ENCODE measurements around the gene PIEZO1.
A peak's percentile ranks its signal among the peaks of the same experiment; 100 is the strongest.
"Not testable (repeated sequence)": the region's sequence is repeated elsewhere in the genome, so short reads cannot be mapped to it uniquely, and the experiment has no call there.

The PIEZO1 gene

DNA sequence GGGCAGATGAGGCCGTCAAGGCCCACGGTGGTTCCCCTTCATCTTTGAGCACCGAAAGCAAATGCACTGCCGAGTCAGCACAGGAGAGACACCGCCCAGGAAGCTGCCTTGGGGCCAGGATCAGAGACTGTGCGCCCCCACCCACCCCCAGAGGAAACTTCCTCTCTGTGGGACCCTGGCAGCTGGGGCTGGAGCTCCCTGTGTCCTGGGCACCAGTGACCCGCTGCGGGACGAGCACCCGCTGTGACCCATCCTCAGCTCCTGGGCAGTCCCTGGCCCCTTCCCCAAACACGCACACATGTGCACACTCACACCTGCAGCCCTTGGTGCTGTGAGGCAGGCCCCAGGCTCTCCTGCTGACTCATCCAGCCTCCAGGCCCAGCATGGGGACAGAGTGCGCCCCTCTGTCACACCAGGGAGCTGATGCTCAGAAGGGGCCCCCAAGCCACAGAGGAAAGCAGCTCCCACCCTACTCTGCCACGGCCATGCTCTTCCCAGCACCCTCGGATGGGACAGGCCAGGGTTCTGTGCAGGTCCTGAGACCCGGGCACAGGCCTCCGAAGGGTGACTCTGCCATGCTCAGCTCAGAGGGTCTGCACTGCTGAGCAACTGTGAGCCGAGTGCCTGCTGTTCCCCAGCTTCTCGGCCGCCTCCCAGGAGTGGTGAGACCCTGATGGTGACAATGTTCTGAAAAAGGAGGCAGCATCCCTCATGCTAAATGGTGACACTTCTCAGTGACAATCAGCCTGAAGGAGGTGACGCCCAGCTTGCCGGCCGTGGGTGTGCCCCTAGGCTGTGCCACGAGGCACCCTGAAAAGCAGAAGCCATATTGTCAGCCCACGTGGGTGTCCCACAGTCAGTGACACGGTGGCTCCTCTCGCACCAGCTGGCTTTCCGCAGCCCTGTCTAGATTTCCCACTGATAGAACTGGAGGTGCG, 3.6 kb downstream of the PIEZO1 start:
- peak; percentile 83 for DNase-seq

DNA sequence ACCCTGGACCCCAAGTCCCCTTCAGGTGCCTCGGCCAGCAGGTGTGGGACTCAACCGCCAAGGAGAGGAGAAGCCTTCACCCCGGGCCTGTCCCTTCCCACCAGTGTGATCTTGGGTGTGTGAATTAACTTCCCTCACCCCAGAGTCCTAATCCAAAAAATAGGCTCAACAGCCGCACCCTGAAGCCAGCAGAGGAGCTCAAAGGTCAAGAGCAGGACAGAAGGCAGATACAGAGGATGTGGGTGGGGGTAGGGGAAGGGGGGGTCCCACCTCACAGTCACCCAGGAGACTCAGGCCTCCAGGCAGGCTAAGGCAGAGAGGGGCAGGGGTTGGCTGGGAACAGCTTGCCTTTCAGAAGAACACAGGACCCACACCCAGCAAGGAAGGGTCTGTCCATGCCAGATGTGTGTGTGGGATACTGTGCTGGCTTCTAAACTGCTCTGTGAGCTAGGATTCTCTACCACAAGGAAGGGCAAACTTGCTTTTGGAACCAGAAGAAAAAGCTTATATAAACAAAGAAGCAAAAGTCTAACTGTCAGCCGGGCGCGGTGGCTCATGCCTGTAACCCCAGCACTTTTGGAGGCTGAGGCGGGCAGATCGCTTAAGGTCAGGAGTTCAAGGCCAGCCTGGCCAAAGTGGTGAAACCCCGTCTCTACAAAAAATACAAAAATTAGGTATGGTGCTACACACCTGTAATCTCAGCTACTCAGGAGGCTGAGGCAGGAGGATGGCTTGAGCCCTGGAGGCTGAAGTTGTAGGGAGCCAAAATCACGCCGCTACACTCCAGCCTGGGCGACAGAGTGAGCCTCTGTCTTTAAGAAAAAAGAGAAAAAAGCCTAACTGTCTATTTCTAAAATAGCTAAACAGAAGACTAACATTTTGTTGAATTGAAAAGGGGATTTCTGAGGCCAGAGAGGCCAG, 4.6 kb downstream of the PIEZO1 start:
- peak; percentile 38 for DNase-seq

DNA sequence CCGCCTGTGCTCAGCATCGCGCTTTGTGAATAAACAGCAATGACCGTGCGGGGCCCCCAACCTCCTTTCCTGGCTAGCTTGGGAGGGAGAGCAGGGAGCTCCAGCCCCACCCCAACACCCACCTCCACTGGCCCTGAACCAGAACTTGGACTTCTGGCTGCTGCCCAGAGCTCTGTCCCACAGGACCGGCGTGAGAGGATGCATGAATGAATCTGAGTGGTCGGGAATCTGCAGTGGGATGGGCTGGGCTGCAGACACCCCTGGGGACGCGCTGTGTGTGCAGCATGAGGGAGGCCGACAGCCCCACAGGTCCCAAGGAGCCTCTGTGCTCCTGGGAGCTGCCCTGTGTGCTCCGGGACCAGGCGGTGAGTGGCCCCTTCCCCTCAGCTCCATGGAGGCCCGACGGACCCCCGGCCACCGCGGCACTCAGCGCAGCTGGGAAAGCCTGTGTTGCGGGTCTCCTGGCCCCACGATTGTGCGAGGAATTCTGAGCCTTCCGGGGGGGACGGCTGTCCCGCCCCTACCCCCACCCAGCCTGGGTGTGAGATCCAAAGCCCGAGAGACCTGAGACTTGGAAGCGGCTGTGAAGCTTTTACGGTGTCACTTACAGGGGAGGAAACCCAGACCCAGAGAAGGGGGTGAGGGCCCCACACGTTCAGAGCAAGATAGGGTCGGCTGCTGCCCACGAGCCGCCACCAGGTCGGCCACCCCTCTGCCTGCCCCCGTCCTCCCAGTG, 5.4 kb downstream of the PIEZO1 start:
- DNase-seq: no peak

DNA sequence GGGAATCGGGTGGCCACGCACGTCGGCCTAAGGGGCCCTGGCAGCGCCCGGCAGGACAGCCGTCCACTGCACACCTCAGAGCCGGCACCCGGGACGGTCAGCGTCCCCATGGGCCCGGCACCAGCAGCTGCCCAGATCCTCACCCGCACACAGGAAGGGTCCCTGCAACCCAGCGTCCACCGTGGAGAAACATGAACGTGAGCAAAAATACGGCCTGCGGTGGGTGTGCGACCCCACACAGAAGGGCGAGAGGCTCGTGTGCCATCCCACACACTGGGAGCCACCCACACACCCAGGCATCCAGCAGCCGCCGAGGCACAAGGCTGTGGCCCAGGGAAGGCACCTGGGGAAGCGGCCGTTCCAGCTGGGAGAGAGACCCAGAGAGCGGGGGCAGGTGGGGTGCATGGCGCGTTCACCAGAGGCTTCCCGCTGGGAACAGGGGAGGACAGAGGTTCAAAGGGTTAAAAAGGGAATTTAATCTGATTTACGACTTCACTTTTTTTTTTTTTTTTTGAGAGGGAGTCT, 6.4 kb downstream of the PIEZO1 start:
- no peak for DNase-seq

DNA sequence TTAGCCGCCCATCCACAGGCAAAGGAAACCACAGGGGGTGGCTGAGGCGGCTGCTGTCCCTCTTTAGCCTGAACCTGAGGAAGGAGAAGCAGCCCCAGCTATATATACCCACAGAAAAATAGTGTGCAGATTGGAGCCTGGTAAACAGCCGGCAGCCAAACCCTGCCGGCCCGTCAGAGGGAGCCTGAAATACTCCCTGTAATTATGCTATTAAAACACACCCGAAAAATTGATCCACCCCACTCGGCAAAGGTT, 6.8 kb downstream of the PIEZO1 start:
- no peak for DNase-seq

DNA sequence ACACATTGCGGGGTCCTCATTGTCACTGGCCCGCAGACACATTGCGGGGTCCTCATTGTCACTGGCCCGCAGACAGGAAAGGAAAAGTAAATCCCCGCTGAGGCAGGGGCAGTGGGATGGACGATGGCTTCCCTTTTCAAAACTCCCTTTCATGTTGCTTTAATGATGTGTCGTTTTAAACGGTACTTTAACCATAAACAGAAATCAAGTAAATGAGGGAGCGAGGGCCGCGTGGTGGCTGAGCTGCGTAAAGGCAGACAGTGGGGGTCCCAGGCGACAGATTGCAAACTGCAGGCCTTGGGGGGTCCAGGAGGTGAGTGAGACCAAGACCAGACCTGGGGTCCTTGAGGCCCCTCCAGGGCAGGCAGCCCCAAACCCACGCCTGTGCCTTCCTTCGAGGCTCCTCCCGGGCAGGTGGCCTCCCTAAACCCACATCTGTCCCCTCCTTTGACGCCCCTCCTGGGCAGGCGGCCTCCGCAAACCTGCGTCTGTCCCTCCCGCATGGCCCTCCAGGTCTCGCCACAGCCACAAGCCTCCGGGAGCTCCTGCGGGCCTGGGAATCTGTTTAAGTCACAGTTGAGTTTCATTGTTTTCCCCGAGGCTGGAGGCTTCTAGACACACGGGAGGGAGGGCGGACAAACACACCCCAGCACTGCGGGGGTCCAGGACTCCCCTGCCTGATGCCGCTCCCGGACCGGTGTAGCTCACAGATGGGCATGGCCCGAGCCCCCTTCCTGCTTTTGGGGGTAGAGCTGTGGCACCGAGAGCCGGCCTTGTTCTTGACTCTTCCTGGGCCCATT, 7.3 kb downstream of the PIEZO1 start:
- no peak for DNase-seq

DNA sequence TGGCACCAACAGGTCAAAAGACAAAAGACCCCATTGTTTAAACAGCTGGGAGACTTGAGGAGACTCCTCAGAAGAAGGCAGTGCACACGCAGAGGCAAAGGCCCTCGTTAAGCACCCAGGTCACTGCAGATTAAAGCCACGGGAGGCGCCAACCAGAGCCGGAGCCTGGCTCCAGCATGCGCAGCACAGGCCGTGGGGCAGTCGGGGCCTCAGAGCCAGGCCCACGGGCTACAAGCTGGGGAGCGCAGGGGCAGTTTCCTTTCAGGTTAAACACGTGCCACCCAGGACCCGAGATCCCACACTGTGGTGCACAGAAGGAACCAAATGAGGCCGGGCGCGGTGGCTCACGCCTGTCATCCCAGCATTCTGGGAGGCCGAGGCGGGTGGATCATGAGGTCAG, 9.2 kb downstream of the PIEZO1 start:
- DNase-seq: no peak

DNA sequence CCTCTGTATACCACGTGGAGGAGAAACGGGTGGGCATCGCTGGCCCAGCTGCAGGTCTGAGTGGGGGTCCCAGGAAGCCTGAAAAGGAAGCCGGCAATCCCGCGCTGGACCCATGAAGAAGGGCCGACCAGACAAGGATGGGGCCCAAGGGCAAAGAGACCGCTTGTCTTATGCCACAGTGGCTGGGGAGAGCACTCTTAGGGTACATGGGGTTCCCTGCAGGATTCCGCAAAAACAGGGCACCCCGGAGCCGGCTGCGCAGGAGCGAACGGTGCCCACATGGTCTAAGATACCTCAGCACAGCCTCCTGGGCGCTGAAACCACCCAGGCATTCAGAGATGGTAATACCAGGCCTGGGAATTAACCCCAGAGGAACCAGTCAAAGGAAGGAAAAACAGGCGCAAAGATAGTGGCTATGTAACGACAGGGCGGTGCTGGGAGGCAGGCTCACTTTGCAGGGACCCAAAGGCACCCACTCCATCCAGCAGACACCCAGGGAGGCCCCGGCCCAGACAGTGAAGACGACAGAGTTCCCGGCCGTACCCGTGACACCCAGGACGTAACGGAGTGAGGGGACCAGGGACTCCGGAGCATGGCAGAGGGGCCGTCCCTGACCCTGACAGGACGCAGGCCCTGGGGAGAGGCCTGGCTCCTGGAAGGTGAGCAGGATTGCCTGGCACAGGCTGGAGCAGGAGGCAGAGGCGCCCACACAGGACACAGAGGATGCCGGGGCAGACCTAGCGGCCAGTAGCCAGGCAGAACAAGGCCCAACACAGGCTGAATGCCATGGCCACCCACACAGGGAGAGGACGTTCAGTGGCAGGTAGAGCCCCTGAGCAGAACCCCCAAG, 10.3 kb downstream of the PIEZO1 start:
- DNase-seq: no peak

DNA sequence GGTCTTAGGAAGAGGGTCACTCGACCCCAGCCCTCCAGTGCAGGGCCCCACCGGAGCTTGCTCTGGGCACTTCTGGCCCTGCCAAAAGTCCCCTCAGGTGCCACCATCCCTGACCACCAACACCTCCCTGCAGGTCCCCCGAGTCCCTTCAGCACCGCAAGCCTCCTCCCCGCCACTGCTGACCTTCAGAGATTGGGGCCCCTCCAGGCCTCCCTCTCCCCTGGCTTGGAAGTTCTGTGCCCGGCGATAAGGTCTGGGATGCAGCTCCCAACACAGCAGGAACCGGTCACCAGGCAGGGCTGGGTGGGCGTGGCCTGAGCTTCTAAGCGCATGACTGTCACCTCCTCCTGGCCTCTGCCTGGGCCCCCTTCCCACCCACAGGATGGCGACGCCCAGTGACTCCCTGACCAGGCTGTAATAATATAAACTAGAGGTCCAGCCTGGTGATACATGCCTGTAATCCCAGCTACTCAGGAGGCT, 11.2 kb downstream of the PIEZO1 start:
- no peak for DNase-seq

DNA sequence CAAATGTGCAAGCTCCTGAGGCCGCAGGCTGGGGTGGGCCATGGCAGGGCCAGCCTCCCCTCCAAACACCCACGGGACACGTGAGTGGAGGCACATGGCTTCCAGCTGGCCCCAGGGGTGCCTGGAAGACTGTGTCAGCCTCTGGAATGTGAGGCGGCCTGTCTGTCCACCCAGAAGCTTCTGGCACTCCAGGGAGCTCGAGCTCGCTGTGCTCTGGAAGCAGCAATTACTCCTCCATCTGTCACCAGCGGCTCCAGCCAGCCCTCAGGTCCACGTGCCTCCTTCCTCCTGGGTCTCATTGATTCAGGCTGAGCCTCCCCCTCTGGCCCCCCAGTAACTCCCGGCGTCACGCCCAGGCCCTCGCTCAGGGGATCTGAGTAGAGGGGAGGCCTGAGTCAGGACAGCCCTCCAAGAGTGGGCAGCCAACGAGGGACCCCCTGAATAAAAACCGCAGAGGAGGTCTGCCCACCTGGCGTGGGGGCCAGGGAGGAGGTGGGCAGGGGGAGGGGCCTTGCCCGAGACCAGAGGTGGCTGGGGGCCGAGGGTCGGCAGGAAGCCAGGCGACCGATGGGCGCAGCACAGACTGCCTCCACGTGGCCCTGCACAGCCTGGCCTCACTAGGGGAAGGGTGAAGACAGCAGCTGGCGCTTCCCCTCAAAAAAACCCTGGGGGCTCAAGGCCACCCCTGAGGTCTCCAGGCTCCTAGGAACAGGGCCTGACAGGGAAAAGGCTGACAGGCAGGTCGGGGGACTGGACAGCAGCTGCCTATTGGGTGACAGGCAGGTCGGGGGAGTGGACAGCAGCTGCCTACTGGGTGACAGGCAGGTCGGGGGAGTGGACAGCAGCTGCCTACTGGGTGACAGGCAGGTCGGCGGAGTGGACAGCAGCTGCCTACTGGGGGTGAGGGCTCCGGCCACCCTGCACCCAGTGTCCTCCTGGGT, 11.9 kb downstream of the PIEZO1 start:
- no peak for DNase-seq

DNA sequence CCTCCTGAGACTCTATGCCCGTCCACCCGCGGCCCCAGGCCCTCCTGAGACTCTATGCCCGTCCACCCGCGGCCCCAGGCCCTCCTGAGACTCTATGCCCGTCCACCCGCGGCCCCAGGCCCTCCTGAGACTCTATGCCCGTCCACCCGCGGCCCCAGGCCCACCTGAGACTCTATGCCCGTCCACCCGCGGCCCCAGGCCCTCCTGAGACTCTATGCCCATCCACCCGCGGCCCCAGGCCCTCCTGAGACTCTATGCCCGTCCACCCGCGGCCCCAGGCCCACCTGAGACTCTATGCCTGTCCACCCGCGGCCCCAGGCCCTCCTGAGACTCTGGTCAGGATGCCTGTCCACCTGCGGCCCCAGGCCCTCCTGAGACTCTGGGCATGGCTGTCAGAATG, 13.2 kb downstream of the PIEZO1 start:
- not testable (repeated sequence) for DNase-seq

DNA sequence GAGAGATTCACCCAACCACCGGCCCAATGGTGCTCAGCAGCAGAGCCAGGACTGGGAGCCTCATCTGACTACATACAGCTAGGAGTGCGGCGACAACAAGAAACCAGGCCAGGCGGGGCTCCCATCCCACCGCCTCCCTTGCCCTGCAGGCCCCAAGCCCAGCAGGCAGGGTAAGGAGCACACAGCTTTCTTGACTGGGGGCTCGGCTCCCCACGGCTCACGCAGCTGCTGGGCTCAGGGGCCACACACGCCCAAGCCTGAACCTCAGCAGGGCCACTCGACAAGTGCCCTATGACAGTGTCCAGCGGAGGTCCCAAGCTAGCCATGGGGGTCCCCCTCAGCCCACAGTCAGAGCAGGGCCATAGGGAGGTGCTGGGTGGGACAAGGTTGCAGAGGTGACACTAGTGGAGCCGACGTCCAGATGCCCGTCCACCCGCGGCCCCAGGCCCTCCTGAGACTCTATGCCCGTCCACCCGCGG, 13.7 kb downstream of the PIEZO1 start:
- no peak for DNase-seq

DNA sequence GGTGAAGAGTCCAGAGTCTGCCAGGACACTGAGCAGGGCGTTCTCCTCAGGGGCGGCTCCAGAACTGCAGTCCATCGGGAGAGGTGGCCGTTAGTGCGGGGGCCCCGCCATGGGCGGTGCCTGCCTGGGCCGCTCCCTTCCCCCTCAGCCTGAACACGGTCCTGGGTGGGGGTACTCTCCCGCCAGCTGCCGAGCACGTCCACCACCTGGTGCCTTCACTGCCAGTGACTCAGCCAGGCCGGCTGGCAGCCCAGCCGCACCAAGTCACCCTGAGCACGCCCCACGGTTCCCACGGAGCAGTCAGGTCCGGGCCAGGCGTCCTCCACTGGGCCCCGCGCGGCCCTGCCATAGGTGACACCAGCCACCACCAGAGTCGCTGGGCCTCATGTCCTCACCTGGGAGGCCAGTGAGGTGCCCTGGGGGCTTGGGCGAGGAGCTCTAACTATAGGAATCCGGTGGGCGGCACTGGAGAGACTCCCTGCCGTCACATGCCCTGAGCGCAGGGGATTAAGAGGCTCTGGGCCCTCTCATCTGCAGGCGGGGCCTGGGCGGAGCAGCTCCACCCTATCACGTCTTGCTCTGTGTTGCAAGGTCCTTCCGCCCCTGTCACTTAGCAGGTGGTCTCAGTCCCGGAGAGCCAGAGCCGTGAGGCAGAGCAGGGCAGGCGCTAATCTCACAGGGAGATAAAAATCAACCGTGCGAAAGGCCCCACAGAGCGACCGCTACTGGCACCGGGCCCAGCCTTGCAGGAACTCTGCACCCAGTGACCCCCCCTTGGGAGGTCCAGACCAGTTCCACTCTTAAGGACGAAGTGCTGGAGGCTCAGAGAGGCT, 14.3 kb downstream of the PIEZO1 start:
- peak; percentile 64 for DNase-seq

DNA sequence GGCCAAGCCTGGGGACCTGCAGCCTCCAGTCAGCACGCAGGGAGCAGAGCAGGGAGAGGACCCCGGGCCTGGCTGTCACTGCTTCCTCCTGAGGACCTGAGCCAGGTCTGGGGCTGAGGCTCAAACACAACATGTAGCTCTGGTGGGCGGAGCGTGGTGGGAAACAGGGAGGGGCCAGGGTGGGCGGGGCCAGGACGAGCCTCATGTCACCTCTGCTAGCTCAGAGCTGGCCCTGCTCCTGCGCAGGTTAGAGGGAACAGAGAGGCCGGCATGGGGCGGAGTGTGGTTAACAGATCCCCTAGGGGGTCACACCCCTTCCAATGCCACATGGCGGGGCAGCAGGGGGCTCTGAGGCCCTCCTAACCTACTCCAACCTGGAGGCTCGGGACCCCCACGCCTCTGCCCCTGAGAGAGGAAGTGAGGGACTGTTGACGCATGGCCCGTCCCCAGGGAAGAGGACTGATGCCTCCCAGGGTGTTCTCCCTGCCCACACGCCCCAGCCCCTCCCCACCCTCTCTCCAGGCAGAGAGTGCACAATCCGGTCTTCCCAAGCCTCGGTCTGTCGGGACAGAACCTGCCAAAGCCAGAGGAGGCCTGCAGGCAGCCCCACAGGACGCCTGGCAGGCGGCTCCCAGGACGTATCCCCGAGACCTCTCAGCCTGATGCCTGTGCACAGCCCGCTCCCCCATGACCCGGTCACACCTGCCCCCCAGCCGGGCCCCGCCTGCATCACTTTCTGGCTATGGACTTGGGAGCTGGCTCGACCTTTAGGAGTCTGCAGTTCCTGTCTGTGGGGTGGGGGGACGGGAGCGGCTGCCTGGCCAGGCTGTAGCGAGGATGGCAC, 15.2 kb downstream of the PIEZO1 start:
- peak; percentile 64 for DNase-seq

DNA sequence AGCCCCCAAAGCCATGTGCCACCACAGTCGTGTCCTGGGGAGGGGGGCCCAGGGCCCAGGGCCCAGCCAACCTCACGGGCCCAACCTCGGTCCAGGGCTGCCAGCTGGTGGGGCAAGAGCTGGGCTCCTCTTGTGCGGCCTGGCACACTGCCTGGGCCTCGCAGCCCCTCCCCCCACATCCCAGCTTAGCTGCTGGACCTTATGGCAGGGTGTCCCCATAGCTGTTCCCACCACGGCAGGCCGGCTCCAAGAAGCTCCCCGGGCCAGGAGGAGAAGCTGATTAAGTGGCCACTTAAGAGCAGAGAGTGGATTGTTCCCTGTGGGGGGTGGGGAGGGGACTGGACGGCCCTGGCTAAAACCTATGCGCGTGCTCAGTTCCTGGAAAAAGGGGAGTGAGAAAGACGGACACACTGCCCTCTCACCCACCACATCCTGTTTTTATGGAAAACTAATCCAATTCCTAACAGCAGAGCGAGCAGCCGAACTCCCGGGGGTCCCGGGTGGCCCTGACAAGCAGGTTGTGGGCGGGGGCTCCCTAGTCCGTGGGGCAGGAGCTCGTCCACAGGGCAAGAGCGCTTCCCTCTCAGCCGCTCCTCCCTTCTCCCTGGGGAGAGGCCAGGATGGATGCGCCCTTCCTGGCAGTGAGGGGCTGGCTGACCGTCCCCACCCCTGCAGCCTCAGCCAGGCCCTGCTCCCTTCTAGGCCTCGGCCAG, 16.8 kb downstream of the PIEZO1 start:
- no peak for DNase-seq

DNA sequence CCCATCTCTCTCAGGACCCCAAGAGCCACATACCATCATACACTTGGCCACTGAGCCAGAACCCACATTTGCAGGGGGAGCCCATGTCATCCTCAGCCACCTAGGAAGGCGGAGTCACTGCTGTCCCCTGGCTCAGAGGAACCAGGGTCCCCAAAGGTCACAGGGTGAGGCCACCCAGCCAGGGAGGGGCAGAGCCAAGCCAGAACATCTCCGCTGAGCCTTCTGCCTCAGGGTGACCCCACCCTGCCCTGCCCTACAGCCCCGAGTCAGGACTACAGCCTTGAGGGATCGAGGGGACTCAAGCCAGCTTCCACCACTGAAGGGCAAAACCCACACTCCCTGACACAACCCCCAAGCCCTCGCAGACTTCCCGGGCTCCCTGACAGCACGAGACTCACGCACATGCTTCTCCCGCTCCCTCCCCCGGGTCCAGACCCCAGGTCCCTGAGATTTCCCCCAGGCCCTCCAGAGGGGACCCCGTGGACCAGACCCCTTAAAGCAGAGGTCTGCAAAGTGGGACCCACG, 17.4 kb downstream of the PIEZO1 start:
- no peak for DNase-seq

DNA sequence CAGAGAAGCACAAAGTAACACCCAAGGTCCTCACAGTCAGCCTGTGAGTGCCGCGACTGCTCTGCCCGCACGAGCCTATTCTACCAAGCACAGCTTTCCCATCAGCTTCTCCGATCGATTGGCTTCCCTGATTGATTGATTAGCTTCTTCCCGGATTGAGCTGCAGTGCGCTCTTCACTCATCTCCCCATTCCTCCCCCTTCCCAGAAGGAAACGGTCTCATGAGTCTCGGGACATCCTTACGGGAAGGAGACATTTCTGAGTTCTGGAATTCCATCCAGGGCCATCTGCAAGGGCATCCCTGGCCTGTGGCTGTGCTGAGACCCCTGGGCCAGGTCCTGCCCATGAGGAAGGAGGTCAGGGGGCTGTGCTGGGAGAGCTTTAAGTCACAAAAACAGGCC, 18.0 kb downstream of the PIEZO1 start:
- DNase-seq: no peak
